ENCODE data around the gene SLC46A2. TPM values are rescaled to one million over a fixed set of nuclear protein-coding genes. Genes with fewer than 3 reads are reported as not detected.

SLC46A2 gene
- total and polyA plus RNA-seq, 2 experiments from 2014 or later: 0.11 TPM; not detected in 1

DNA sequence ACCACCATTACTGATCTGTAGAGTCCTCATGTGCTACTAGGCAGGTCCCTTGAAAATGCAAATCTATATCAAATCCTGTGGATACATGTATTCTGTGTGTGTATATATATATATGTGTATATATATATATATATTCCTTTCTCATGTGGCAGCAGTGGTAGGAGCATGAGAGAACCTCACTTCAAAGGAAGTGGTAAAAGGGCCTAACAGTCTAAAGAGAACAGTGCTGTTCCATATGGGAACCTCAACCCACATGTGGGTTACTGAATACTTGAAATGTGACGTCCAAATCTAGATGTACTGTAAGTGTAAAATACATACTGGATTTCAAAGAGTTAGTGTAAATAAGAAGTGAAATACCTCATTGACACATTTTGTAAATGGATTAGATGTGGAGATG lies 5.4 kb downstream of the SLC46A2 start:
- Mint-ChIP-seq H3K36me3 (ENCODE audit: low read depth) (no peaks in the 10 kb centered on the region), H3K4me3 (no peak overlapping the region), H3K9me3 (no peaks in the 10 kb centered on the region), H3K27ac (no peak overlapping the region), H3K27me3 (ENCODE audit: insufficient read depth, low read depth, poor library complexity) (peaks cover 15% of the 10 kb centered on the region), H3K4me1 (peaks cover 8% of the 10 kb centered on the region; the same call in 2 of the 3 replicates)
- Histone ChIP-seq H3K27ac (ENCODE audit: low read depth) (no peak overlapping the region), H4K20me1 (replicated peaks; ENCODE audit: insufficient read depth) (no peaks in the 10 kb centered on the region), H2AFZ (no peak overlapping the region), H3K4me1 (ENCODE audit: insufficient read depth) (no peaks in the 10 kb centered on the region), H3K4me3 (no peak overlapping the region), H3F3A (replicated peaks; ENCODE audit: low read depth) (no peaks in the 10 kb centered on the region), H3K36me3 (ENCODE audit: insufficient read depth) (no peaks in the 10 kb centered on the region), H3K4me2 (no peak overlapping the region), H3K9me2 (ENCODE audit: insufficient read depth) (no peaks in the 10 kb centered on the region), H3K79me2 (replicated peaks; ENCODE audit: insufficient read depth) (no peaks in the 10 kb centered on the region), H3K27me3 (ENCODE audit: insufficient read depth) (peaks cover 14% of the 10 kb centered on the region)
- no peak for TF ChIP-seq CTCF (conservative IDR thresholded peaks at IDR 0.05; ENCODE audit: low read depth in 2 of 2)
- DNase-seq (ENCODE audit: low spot score) (no peak), ATAC-seq (no peak)

DNA sequence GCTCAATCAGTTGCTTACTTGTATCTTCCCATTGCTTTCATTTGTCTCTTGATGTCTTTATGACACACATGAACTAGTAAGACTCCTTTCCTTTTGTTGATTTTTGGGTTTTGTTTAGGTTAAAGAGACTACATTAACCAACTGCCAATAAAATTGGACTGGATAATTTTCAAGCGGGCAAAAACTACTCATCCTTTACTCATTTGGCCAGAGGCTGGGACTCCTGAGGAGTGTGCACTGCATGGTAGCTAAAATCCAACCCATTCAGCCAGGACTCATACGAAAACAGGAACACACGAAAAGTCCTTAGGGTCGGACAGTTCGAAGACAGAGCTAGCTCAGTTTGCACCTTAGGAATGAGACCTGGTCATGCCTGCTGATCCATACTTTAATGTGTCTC lies 6.0 kb downstream of the SLC46A2 start:
- Histone ChIP-seq H3K36me3 (ENCODE audit: insufficient read depth) (no peaks in the 10 kb centered on the region), H3K27me3 (ENCODE audit: insufficient read depth) (peaks cover 8% of the 10 kb centered on the region), H3F3A (replicated peaks; ENCODE audit: low read depth) (no peaks in the 10 kb centered on the region), H3K4me2 (no peak overlapping the region), H3K79me2 (replicated peaks; ENCODE audit: insufficient read depth) (no peaks in the 10 kb centered on the region), H2AFZ (no peak overlapping the region), H3K9me2 (ENCODE audit: insufficient read depth) (no peaks in the 10 kb centered on the region), H3K4me3 (no peak overlapping the region), H3K27ac (ENCODE audit: low read depth) (no peak overlapping the region), H3K4me1 (ENCODE audit: insufficient read depth) (no peaks in the 10 kb centered on the region), H4K20me1 (replicated peaks; ENCODE audit: insufficient read depth) (no peaks in the 10 kb centered on the region)
- no peak for ATAC-seq
- Mint-ChIP-seq H3K27ac (no peak overlapping the region), H3K36me3 (ENCODE audit: low read depth) (no peaks in the 10 kb centered on the region), H3K4me3 (no peak overlapping the region), H3K27me3 (ENCODE audit: insufficient read depth, low read depth, poor library complexity) (peaks cover 9% of the 10 kb centered on the region), H3K9me3 (no peaks in the 10 kb centered on the region), H3K4me1 (peaks cover 5% of the 10 kb centered on the region; the same call in 1 of the 3 replicates)
- DNase-seq (ENCODE audit: low spot score): no peak
- TF ChIP-seq JUNB (IDR thresholded peaks at IDR 0.05; ENCODE audit: unreplicated experiment) (no peak), ZNF331 (CRISPR knock-in tag; IDR thresholded peaks at IDR 0.05; ENCODE audit: low read depth) (no peak), CREB1 (CRISPR knock-in tag; IDR thresholded peaks at IDR 0.05; ENCODE audit: low read depth) (no peak), STAT1 (IDR thresholded peaks at IDR 0.05; ENCODE audit: unreplicated experiment) (no peak), POLR2AphosphoS5 (IDR thresholded peaks at IDR 0.05; ENCODE audit: low read depth) (no peak), NANOG (IDR thresholded peaks at IDR 0.05; ENCODE audit: borderline replicate concordance) (no peak)
- TF ChIP-seq, protein P1, sequence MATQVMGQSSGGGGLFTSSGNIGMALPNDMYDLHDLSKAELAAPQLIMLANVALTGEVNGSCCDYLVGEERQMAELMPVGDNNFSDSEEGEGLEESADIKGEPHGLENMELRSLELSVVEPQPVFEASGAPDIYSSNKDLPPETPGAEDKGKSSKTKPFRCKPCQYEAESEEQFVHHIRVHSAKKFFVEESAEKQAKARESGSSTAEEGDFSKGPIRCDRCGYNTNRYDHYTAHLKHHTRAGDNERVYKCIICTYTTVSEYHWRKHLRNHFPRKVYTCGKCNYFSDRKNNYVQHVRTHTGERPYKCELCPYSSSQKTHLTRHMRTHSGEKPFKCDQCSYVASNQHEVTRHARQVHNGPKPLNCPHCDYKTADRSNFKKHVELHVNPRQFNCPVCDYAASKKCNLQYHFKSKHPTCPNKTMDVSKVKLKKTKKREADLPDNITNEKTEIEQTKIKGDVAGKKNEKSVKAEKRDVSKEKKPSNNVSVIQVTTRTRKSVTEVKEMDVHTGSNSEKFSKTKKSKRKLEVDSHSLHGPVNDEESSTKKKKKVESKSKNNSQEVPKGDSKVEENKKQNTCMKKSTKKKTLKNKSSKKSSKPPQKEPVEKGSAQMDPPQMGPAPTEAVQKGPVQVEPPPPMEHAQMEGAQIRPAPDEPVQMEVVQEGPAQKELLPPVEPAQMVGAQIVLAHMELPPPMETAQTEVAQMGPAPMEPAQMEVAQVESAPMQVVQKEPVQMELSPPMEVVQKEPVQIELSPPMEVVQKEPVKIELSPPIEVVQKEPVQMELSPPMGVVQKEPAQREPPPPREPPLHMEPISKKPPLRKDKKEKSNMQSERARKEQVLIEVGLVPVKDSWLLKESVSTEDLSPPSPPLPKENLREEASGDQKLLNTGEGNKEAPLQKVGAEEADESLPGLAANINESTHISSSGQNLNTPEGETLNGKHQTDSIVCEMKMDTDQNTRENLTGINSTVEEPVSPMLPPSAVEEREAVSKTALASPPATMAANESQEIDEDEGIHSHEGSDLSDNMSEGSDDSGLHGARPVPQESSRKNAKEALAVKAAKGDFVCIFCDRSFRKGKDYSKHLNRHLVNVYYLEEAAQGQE (IDR thresholded peaks at IDR 0.05; ENCODE audit: unreplicated experiment): no peak
- TF ChIP-seq, protein P2, sequence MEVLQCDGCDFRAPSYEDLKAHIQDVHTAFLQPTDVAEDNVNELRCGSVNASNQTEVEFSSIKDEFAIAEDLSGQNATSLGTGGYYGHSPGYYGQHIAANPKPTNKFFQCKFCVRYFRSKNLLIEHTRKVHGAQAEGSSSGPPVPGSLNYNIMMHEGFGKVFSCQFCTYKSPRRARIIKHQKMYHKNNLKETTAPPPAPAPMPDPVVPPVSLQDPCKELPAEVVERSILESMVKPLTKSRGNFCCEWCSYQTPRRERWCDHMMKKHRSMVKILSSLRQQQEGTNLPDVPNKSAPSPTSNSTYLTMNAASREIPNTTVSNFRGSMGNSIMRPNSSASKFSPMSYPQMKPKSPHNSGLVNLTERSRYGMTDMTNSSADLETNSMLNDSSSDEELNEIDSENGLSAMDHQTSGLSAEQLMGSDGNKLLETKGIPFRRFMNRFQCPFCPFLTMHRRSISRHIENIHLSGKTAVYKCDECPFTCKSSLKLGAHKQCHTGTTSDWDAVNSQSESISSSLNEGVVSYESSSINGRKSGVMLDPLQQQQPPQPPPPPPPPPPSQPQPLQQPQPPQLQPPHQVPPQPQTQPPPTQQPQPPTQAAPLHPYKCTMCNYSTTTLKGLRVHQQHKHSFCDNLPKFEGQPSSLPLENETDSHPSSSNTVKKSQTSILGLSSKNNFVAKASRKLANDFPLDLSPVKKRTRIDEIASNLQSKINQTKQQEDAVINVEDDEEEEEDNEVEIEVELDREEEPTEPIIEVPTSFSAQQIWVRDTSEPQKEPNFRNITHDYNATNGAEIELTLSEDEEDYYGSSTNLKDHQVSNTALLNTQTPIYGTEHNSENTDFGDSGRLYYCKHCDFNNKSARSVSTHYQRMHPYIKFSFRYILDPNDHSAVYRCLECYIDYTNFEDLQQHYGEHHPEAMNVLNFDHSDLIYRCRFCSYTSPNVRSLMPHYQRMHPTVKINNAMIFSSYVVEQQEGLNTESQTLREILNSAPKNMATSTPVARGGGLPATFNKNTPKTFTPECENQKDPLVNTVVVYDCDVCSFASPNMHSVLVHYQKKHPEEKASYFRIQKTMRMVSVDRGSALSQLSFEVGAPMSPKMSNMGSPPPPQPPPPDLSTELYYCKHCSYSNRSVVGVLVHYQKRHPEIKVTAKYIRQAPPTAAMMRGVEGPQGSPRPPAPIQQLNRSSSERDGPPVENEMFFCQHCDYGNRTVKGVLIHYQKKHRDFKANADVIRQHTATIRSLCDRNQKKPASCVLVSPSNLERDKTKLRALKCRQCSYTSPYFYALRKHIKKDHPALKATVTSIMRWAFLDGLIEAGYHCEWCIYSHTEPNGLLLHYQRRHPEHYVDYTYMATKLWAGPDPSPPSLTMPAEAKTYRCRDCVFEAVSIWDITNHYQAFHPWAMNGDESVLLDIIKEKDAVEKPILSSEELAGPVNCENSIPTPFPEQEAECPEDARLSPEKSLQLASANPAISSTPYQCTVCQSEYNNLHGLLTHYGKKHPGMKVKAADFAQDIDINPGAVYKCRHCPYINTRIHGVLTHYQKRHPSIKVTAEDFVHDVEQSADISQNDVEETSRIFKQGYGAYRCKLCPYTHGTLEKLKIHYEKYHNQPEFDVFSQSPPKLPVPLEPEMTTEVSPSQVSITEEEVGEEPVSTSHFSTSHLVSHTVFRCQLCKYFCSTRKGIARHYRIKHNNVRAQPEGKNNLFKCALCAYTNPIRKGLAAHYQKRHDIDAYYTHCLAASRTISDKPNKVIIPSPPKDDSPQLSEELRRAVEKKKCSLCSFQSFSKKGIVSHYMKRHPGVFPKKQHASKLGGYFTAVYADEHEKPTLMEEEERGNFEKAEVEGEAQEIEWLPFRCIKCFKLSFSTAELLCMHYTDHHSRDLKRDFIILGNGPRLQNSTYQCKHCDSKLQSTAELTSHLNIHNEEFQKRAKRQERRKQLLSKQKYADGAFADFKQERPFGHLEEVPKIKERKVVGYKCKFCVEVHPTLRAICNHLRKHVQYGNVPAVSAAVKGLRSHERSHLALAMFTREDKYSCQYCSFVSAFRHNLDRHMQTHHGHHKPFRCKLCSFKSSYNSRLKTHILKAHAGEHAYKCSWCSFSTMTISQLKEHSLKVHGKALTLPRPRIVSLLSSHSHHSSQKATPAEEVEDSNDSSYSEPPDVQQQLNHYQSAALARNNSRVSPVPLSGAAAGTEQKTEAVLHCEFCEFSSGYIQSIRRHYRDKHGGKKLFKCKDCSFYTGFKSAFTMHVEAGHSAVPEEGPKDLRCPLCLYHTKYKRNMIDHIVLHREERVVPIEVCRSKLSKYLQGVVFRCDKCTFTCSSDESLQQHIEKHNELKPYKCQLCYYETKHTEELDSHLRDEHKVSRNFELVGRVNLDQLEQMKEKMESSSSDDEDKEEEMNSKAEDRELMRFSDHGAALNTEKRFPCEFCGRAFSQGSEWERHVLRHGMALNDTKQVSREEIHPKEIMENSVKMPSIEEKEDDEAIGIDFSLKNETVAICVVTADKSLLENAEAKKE (CRISPR knock-in tag; IDR thresholded peaks at IDR 0.05): no peak
